GM18870 (cell line): ENCODE measurements around the gene ARHGAP9.
A peak's percentile ranks its signal among the peaks of the same experiment; 100 is the strongest.
"Not testable (repeated sequence)": the region's sequence is repeated elsewhere in the genome, so short reads cannot be mapped to it uniquely, and the experiment has no call there.

ENCODE experiments used
- ATAC-seq: cut with Tn5 transposase; IDR thresholded peaks from one replicate; pipeline ENCODE4 v1.9.1; 2021; ENCODE audit warnings: moderate library complexity; ENCODE audit not compliant: unreplicated experiment

The ARHGAP9 gene

GRCh38 chr12:57439762-57440266 lies 39.9 kb downstream of the ARHGAP9 start:
- no peak for ATAC-seq

DNA sequence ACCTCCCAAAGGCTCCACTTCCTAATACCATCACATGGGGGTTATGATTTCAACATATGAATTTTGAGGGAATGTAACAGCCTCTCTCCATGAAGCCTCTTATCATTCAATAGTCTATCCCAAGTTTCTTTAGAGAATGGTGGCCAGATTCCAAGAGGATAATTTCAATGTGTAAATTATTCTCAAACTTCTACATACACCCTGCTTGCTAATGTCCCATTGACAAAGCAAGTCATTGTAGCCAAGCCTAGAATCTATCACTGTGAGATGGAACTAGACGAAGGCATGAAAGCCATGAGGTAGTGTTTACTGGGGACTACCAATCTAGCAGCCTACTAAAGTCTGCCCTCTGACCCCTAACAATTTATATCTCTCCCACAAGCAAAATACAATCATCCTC lies 41.3 kb downstream of the ARHGAP9 start:
- no peak for ATAC-seq

- no peak for ATAC-seq
Measured at GRCh38 chr12:57435293-57435692, 44.4 kb downstream of the ARHGAP9 start.

DNA sequence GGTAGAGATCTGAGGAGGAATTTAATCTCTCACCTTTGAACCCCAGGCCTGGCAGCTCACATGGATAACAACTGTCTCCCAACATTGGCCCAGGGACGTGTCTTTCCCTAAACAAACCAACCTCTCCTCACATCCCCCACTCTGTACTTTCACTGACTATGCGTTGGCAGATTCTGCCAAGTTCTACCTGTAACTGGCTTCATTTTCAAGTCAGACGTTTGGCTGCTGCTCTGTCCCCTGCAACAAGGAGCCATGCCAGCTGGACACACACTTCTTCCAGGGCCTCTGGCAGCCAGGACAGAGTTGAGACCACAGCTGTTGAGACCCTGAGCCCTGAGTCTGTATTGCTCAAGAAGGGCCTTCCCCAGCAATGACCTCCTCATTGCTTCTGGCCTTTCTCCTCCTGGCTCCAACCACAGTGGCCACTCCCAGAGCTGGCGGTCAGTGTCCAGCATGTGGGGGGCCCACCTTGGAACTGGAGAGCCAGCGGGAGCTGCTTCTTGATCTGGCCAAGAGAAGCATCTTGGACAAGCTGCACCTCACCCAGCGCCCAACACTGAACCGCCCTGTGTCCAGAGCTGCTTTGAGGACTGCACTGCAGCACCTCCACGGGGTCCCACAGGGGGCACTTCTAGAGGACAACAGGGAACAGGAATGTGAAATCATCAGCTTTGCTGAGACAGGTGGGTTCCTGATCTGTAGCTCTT lies 45.0 kb downstream of the ARHGAP9 start, which contains the start of gene INHBC:
TSS of gene INHBC (plus strand) at position 268 of the 707 bp plus-strand sequence. CDS start at position 371, 103 bp downstream.
- ATAC-seq: no peak

DNA sequence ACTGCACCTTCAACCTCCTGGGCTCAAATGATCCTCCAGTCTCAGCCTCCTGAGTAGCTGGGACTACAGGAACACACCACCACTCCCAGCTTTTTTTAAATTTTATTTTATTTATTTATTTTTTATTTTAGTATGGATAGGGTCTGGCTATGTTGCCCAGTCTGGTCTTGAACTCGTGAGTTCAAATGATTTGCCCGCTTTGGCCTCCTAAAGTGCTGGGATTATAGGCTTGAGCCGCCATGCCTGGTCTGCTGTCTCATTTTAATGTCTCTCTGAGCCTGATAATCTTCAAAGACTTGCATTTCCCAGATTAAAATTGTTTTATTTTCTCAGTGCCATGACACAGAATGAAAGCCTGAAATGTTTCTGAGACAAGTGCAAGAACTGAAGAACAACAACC lies 46.3 kb downstream of the ARHGAP9 start:
- no peak for ATAC-seq

GRCh38 chr12:57431654-57432188 lies 47.9 kb downstream of the ARHGAP9 start:
- ATAC-seq: no peak

DNA sequence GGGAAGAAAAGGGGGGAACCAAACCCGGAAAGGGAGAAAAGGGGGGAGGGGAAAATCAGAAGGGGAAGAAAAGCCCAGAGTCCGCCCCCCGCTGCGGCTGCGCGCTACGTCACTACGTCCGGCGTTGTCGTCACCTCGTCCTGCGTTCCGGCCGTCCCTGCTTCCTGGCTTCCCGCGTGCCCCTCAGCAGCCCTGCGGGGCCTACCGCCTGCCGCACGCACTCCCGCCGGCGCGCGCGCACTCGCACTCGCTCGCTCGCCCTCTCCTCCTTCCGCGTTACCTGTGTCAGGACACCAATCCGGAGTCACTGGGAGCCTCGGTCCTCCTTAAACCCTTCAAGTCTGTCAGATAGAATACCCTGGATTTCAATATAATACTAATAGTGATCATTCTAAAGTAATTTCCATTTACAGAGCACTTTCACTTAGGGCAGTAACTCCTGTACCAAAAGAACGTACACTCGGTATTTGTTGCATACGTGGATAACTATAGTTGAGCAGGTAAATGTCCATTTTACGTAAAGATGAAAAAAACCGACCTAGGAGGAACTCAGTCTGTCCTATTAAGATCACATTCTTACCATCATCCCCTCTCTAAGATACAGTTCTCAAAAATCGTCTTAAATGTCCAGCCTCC lies 48.6 kb downstream of the ARHGAP9 start, which contains the start of gene R3HDM2:
TSS of gene R3HDM2 (minus strand) at position 113 of the 636 bp plus-strand sequence. CDS start 120,615 bp downstream, outside the sequence.
- ATAC-seq: peak; percentile 79

DNA sequence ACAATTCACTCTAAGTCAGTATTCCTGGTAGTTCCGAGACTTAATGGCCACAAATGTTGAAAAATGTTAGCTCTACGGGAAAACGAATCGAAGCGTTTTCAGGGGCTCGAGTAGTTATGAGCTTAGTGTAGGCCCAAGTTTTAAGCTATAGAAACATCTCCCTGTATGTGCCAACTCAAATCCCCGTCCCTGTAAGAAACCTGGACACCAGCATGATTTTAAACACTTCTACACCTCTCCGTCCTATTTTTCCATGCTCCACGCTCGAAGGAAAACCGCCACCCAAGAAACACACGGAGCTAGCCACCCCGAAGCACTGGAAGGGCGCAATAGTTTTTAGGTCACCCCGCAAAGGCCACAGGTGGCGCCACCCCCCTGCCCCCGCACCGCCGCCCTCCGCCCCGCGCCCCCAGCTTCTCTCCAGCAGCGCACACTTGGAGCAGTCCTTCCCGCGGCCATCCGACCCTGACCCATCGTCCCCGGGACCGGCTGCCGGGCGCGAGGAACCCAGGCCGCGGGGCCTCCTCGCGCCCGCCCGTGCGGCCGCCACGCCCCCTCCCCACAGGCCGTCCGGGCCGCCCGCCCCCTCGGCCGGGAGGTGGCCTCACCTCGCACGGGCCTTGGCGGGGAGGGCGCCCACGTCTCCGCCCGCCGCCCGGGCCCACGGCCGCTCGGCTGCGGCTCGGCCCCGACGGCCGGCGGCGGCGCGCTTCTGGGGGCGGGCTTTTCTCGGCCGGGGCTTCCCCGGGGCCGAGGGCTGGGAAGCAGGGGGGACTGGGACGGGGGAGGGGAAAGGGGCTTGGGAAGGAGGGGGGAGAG lies 49.3 kb downstream of the ARHGAP9 start:
- ATAC-seq: no peak

GRCh38 chr12:57429473-57430111 lies 50.1 kb downstream of the ARHGAP9 start:
- ATAC-seq: no peak

DNA sequence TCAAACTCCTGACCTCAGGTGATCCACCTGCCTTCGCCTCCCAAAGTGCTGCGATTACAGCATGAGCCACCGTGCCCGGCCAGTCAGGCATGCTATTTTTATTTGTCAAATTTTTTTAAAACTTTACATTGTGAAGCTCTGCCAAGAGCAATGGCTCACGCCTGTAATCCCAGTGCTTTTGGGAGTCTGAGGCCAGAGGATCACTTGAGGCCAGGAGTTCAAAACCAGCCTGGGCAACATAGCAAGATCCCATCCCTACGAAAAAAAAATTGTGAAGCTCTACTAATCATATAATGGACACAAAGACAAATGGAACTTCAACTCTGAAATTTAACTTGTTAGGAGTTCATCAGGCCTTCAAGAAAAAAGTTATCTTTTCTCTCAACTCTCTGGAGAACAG lies 50.7 kb downstream of the ARHGAP9 start:
- ATAC-seq: no peak

- not testable (repeated sequence) for ATAC-seq
Measured at GRCh38 chr12:57426948-57427347, 52.7 kb downstream of the ARHGAP9 start.
